HG03159 (cell line): ENCODE data around the gene CYB5A.

Experiments
- ATAC-seq: cut with Tn5 transposase; IDR thresholded peaks from one replicate; pipeline ENCODE4 v1.9.1; 2021; ENCODE audit warnings: mild to moderate bottlenecking, moderate library complexity; ENCODE audit not compliant: unreplicated experiment

Gene CYB5A

GRCh38 chr18:74219056-74219455, 72.7 kb downstream of the CYB5A start:
- no peak for ATAC-seq

GRCh38 chr18:74217476-74218143, 74.2 kb downstream of the CYB5A start:
- no peak for ATAC-seq

GRCh38 chr18:74216661-74217110, 75.1 kb downstream of the CYB5A start:
- no peak for ATAC-seq

GRCh38 chr18:74215863-74216262, 75.9 kb downstream of the CYB5A start:
- ATAC-seq, result no peak

- ATAC-seq, result no peak
Observed at GRCh38 chr18:74213429-74213828, 78.3 kb downstream of the CYB5A start.

GRCh38 chr18:74204526-74205152, 87.1 kb downstream of the CYB5A start:
- no peak for ATAC-seq

GRCh38 chr18:74203811-74204210, 88.0 kb downstream of the CYB5A start:
- ATAC-seq, result no peak
